ENCODE measurements around the gene CYB561D1. TPM values are rescaled to one million over a fixed set of nuclear protein-coding genes. Genes with fewer than 3 reads are reported as not detected.

CYB561D1 gene
- total RNA-seq, 1 experiment from 2014 or later: 5.7 TPM

GRCh38 chr1:109501644-109502363 is 7.9 kb downstream of the CYB561D1 start:
- TF ChIP-seq CTCF (conservative IDR thresholded peaks at IDR 0.05; ENCODE audit: low read depth, low read length) (no peak), EZH2 (IDR thresholded peaks at IDR 0.05; ENCODE audit: borderline replicate concordance, low read depth, low read length, poor library complexity, severe bottlenecking) (no peak)
- Histone ChIP-seq H3K27ac (ENCODE audit: low read depth, low read length, poor library complexity, severe bottlenecking) (no peak overlapping the region), H3K36me3 (ENCODE audit: insufficient read depth, low read length, poor library complexity, severe bottlenecking) (no peaks in the 10 kb centered on the region), H3K4me1 (ENCODE audit: insufficient read depth, low read length, poor library complexity, severe bottlenecking) (no peaks in the 10 kb centered on the region), H3K4me3 (ENCODE audit: low read depth, low read length, poor library complexity, severe bottlenecking) (no peak overlapping the region), H3K9me3 (ENCODE audit: low read depth, low read length, poor library complexity, severe bottlenecking) (no peaks in the 10 kb centered on the region), H3K27me3 (replicated peaks; ENCODE audit: insufficient read depth, low read depth, low read length, poor library complexity) (no peaks in the 10 kb centered on the region)
- POLR2A ChIA-PET (ENCODE audit: low non-redundant PET): no interaction called here
- intact Hi-C loops (cut with micrococcal nuclease; ENCODE audit: unreplicated experiment): no loop called here
- BruUV-seq (replicated peaks): no TSS peak
- no peak for DNase-seq (ENCODE audit: low spot score)
- CTCF ChIA-PET: no interaction called here

GRCh38 chr1:109502364-109502851 is 8.5 kb downstream of the CYB561D1 start:
- H3K9me3 ChIP-seq (ENCODE audit: low read depth, low read length, poor library complexity, severe bottlenecking): no peaks in the 10 kb centered on the region
- no peaks in the 10 kb centered on the region for H3K4me1 ChIP-seq (ENCODE audit: insufficient read depth, low read length, poor library complexity, severe bottlenecking)
- H3K27ac ChIP-seq (ENCODE audit: low read depth, low read length, poor library complexity, severe bottlenecking): no peak overlapping the region
- no peaks in the 10 kb centered on the region for H3K36me3 ChIP-seq (ENCODE audit: insufficient read depth, low read length, poor library complexity, severe bottlenecking)
- BruUV-seq (replicated peaks): no TSS peak
- H3K4me3 ChIP-seq (ENCODE audit: low read depth, low read length, poor library complexity, severe bottlenecking): no peak overlapping the region
- TF ChIP-seq CTCF (conservative IDR thresholded peaks at IDR 0.05; ENCODE audit: low read depth, low read length): no peak
- no peak for TF ChIP-seq EZH2 (IDR thresholded peaks at IDR 0.05; ENCODE audit: borderline replicate concordance, low read depth, low read length, poor library complexity, severe bottlenecking)
- CTCF ChIA-PET: no interaction called here
- intact Hi-C loops (cut with micrococcal nuclease; ENCODE audit: unreplicated experiment): no loop called here
- POLR2A ChIA-PET (ENCODE audit: low non-redundant PET): no interaction called here
- DNase-seq (ENCODE audit: low spot score): no peak
- no peaks in the 10 kb centered on the region for H3K27me3 ChIP-seq (replicated peaks; ENCODE audit: insufficient read depth, low read depth, low read length, poor library complexity)

GRCh38 chr1:109503935-109504334 is 10.0 kb downstream of the CYB561D1 start:
- Histone ChIP-seq H3K4me3 (ENCODE audit: low read depth, low read length, poor library complexity, severe bottlenecking) (no peak overlapping the region), H3K36me3 (ENCODE audit: insufficient read depth, low read length, poor library complexity, severe bottlenecking) (no peaks in the 10 kb centered on the region), H3K4me1 (ENCODE audit: insufficient read depth, low read length, poor library complexity, severe bottlenecking) (no peaks in the 10 kb centered on the region), H3K27me3 (replicated peaks; ENCODE audit: insufficient read depth, low read depth, low read length, poor library complexity) (no peaks in the 10 kb centered on the region), H3K27ac (ENCODE audit: low read depth, low read length, poor library complexity, severe bottlenecking) (no peak overlapping the region), H3K9me3 (ENCODE audit: low read depth, low read length, poor library complexity, severe bottlenecking) (no peaks in the 10 kb centered on the region)
- BruUV-seq (replicated peaks): no TSS peak
- no peak for DNase-seq (ENCODE audit: low spot score)
- intact Hi-C loops (cut with micrococcal nuclease; ENCODE audit: unreplicated experiment): no loop called here
- TF ChIP-seq EZH2 (IDR thresholded peaks at IDR 0.05; ENCODE audit: borderline replicate concordance, low read depth, low read length, poor library complexity, severe bottlenecking): no peak
- no peak for TF ChIP-seq CTCF (conservative IDR thresholded peaks at IDR 0.05; ENCODE audit: low read depth, low read length)
- ChIA-PET CTCF (no interaction called here), POLR2A (ENCODE audit: low non-redundant PET) (no interaction called here)
